Esophagus muscularis mucosa (tissue), 3 donors: ENCODE results near the gene PAXX.

Source experiments
- POLR2A ChIP-seq: fragments of 450-650 bp; IDR thresholded peaks from one replicate; pipeline ENCODE4 v1.6.1; 2017; ENCODE audit warnings: antibody characterized with exemption, moderate library complexity, mild to moderate bottlenecking, low read depth
- POLR2AphosphoS5 ChIP-seq, 2 donors: sonication (generic); formaldehyde crosslinking; IDR thresholded peaks; one replicate each; pipeline ENCODE4 v1.6.1; 2017; ENCODE audit warnings: antibody characterized with exemption in 2 of 2
- TF ChIP-seq, protein P1 (sequence below), 3 experiments: fragments of 200-600 bp in 2 of 3; fragments of 450-650 bp in 1 of 3; sonication (generic) in 2 of 3; IDR thresholded peaks; one replicate each; pipeline ENCODE4 v1.5.1; 2017 to 2019; ENCODE audit warnings: antibody characterized with exemption in 3 of 3, mild to moderate bottlenecking in 2 of 3, moderate library complexity in 1 of 3

DNA sequence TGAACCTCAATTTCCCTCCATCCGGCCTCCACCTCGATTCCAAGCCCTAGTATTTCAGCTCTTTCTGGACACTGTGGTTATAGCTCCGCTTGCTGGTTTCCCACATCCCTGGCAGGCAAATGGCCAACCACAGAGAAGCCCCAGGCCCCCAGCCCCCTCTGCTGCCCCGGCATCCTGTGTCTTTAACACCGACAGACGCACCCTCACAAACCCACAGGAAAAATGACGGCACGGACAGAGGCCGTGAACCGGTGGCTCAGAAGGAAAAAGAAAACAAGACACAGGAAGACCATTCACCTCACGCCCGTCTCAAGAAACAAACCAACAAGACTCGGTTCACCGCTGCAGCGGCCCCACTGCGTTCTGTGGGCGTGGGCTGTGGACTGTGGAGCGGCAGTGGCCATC lies 5.6 kb downstream of the PAXX start:
- TF ChIP-seq, protein P1, sequence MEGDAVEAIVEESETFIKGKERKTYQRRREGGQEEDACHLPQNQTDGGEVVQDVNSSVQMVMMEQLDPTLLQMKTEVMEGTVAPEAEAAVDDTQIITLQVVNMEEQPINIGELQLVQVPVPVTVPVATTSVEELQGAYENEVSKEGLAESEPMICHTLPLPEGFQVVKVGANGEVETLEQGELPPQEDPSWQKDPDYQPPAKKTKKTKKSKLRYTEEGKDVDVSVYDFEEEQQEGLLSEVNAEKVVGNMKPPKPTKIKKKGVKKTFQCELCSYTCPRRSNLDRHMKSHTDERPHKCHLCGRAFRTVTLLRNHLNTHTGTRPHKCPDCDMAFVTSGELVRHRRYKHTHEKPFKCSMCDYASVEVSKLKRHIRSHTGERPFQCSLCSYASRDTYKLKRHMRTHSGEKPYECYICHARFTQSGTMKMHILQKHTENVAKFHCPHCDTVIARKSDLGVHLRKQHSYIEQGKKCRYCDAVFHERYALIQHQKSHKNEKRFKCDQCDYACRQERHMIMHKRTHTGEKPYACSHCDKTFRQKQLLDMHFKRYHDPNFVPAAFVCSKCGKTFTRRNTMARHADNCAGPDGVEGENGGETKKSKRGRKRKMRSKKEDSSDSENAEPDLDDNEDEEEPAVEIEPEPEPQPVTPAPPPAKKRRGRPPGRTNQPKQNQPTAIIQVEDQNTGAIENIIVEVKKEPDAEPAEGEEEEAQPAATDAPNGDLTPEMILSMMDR (IDR thresholded peaks at IDR 0.05), result no peak
- no peak for TF ChIP-seq POLR2A
- no peak for TF ChIP-seq POLR2AphosphoS5 (IDR thresholded peaks at IDR 0.05)
